ENCODE data around the gene BCR. TPM values are rescaled to one million over a fixed set of nuclear protein-coding genes. Genes with fewer than 3 reads are reported as not detected.
A peak's percentile ranks its signal among the peaks of the same experiment; 100 is the strongest.
"Not testable (repeated sequence)": the region's sequence is repeated elsewhere in the genome, so short reads cannot be mapped to it uniquely, and the experiment has no call there.

Gene BCR
- total RNA-seq, 1 donor from 2014 or later: 118 TPM

DNA sequence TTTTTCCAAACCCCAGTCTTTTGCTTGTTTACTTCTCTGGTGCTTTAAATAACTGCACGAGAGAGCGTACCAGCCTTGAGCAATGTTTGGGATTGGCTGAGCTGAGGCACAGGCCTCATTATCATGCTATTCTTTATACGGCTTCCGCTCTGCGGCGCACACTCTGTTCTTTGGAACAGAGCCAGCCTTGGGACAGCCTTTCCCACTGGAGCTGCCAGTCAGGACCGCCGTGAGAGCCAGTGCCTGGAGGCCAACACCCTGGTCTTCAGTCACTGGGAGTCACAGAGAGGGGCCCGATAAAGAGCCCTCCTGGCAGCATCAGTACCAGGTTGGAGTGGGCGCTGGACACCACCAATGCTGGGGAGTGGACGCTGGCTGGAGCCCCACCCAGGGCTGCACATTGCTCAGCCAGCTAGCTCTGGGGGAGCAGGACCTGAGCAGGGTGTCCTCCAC, 125.6 kb downstream of the BCR start:
- H3K27me3 ChIP-seq (ENCODE audit: control insufficient read depth, insufficient read depth, low read length): no peaks in the 10 kb centered on the region
- FAIRE-seq (no peak), DNase-seq (ENCODE audit: low read depth) (no peak)
- no peak overlapping the region for H3K4me3 ChIP-seq (ENCODE audit: low read depth, low read length)
- no peak for TF ChIP-seq CTCF (IDR thresholded peaks at IDR 0.05; ENCODE audit: insufficient read depth, low read length, severe bottlenecking)
- peaks cover 9% of the 10 kb centered on the region for H3K36me3 ChIP-seq (ENCODE audit: control insufficient read depth, insufficient read depth, low read length)

DNA sequence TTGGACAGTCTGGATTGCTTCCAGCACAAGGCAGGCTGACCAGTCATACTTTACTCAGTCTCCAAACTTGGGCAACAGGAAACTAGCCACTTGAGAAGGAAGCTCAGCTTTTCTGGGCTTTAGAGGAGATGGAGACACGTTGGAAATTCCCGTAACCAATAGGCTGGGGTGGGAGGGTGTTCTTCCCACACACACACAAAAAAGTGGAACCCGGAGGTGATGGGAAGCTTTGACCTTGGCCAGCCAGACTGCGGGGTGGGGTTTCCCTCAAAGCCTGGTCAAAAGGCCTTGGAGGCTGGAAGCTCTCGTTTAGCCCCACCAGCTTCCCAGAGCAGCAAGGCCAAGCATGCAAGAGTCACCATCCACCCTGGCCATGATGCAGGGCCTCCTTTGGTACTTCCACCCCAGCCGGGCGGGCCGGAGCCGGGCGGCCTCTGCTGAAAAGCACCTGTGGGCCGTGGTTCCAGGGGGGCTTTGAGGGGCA, 126.2 kb downstream of the BCR start:
- peaks cover 7% of the 10 kb centered on the region for H3K36me3 ChIP-seq (ENCODE audit: control insufficient read depth, insufficient read depth, low read length)
- DNase-seq (ENCODE audit: low read depth) (peak; percentile 42), FAIRE-seq (no peak)
- no peak overlapping the region for H3K4me3 ChIP-seq (ENCODE audit: low read depth, low read length)
- TF ChIP-seq CTCF (IDR thresholded peaks at IDR 0.05; ENCODE audit: insufficient read depth, low read length, severe bottlenecking): no peak
- no peaks in the 10 kb centered on the region for H3K27me3 ChIP-seq (ENCODE audit: control insufficient read depth, insufficient read depth, low read length)

- H3K4me3 ChIP-seq (ENCODE audit: low read depth, low read length): no peak overlapping the region
- no peaks in the 10 kb centered on the region for H3K27me3 ChIP-seq (ENCODE audit: control insufficient read depth, insufficient read depth, low read length)
- FAIRE-seq (no peak), DNase-seq (ENCODE audit: low read depth) (no peak)
- TF ChIP-seq CTCF (IDR thresholded peaks at IDR 0.05; ENCODE audit: insufficient read depth, low read length, severe bottlenecking): no peak
- H3K36me3 ChIP-seq (ENCODE audit: control insufficient read depth, insufficient read depth, low read length): peaks cover 8% of the 10 kb centered on the region
These were observed 126.6 kb downstream of the BCR start for GRCh38 chr22:23306926-23307325.

DNA sequence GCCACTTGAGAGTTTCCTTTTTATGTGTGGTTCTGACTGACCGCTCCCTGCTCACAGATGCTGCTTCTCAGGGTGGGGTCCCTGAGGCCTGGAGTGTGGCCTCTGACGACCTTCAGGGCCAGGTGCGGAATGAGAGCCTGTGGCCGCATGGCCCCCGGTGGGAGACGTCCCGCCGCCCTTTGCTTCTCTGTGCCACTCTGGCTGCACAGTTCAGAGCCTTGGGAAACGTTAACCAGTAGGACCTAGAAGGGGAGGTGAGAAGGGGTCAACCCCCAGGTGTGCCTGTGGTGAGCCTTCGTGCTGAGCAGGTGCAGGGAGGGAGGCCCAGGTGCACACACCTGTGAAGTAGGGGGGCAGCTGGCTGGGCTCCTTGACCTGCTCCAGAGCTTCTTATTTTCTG, 127.2 kb downstream of the BCR start:
- not testable (repeated sequence) for H3K36me3 ChIP-seq (ENCODE audit: control insufficient read depth, insufficient read depth, low read length); DNase-seq (ENCODE audit: low read depth); H3K4me3 ChIP-seq (ENCODE audit: low read depth, low read length); H3K27me3 ChIP-seq (ENCODE audit: control insufficient read depth, insufficient read depth, low read length); FAIRE-seq

- H3K4me3 ChIP-seq (ENCODE audit: low read depth, low read length); DNase-seq (ENCODE audit: low read depth); FAIRE-seq; H3K36me3 ChIP-seq (ENCODE audit: control insufficient read depth, insufficient read depth, low read length); H3K27me3 ChIP-seq (ENCODE audit: control insufficient read depth, insufficient read depth, low read length): not testable (repeated sequence)
These were observed 129.0 kb downstream of the BCR start for GRCh38 chr22:23309261-23309660.

GRCh38 chr22:23310443-23311097, 130.3 kb downstream of the BCR start:
- not testable (repeated sequence) for FAIRE-seq; DNase-seq (ENCODE audit: low read depth); H3K27me3 ChIP-seq (ENCODE audit: control insufficient read depth, insufficient read depth, low read length); H3K4me3 ChIP-seq (ENCODE audit: low read depth, low read length)
- peaks cover 11% of the 10 kb centered on the region for H3K36me3 ChIP-seq (ENCODE audit: control insufficient read depth, insufficient read depth, low read length)

DNA sequence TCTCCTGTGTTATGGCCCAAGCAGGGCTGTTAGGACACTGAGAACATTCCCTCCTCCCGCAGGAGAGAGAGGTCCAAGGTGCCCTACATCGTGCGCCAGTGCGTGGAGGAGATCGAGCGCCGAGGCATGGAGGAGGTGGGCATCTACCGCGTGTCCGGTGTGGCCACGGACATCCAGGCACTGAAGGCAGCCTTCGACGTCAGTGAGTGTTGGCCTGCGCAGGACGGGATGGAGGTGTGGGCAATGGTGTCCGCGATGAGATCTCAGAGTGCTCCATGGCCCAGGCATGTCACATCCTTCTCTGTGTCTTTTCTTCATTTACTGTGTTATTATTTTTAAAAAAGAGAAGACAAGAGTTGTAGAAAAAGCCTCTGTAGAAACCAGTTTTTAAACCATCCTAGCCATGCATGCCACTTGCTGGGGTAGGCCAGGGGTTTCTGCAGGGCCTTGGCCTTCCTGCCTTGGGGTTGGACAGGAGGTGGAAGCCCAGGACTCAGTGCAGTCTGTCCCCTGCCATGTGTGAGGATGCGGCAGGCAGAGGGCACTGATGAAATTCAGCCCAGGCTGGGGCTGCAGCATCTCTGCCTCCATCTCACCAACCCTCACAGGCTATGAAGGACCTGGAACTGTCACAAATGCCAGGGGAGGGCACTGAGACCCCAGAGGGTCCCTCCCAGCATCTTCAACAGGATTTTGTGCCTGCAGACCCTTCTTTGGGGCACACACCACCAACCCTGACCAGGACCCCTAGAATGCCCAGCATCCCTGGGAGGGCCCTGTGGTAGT, 131.5 kb downstream of the BCR start:
- not testable (repeated sequence) for DNase-seq (ENCODE audit: low read depth); FAIRE-seq; H3K4me3 ChIP-seq (ENCODE audit: low read depth, low read length); H3K27me3 ChIP-seq (ENCODE audit: control insufficient read depth, insufficient read depth, low read length)
- peaks cover 10% of the 10 kb centered on the region for H3K36me3 ChIP-seq (ENCODE audit: control insufficient read depth, insufficient read depth, low read length)
